Measurements from ENCODE around the gene GRB2. TPM values are rescaled to one million over a fixed set of nuclear protein-coding genes. Genes with fewer than 3 reads are reported as not detected.

Gene GRB2
- total and polyA plus RNA-seq, 8 donors: 18.5 to 64.7 (median 30.8) TPM

DNA sequence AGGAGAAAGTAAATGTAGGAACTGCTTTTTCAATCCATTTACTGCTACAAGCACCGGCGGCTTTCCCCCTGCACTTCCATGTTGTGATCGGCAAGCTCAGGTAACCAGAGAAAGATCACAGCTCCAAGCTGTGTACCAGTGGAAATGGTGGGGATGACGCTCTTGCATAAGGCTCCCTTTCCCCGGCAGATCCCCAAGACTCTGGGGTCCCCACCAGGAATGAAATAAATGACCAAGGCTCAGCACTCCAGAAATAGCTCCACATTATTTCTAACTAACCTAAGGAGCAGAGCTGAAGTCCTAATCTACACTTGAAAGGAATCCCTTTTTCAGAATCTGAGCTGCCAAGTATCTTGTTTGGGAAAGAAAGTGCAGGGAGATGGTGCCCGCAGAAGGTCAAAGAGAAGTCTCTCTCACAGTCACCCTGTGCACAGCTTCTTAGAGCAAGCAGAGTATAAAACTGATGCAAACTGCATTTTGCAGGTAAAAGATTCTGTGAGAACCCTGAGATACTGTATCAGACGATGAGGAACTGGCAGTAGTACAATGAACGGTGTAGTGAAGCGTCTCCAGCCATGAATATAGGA, 11.1 kb downstream of the GRB2 start:
- TF ChIP-seq, protein P1, sequence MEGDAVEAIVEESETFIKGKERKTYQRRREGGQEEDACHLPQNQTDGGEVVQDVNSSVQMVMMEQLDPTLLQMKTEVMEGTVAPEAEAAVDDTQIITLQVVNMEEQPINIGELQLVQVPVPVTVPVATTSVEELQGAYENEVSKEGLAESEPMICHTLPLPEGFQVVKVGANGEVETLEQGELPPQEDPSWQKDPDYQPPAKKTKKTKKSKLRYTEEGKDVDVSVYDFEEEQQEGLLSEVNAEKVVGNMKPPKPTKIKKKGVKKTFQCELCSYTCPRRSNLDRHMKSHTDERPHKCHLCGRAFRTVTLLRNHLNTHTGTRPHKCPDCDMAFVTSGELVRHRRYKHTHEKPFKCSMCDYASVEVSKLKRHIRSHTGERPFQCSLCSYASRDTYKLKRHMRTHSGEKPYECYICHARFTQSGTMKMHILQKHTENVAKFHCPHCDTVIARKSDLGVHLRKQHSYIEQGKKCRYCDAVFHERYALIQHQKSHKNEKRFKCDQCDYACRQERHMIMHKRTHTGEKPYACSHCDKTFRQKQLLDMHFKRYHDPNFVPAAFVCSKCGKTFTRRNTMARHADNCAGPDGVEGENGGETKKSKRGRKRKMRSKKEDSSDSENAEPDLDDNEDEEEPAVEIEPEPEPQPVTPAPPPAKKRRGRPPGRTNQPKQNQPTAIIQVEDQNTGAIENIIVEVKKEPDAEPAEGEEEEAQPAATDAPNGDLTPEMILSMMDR (IDR thresholded peaks at IDR 0.05): no peak
- H3K27ac ChIP-seq: peak overlapping the region in 2 of 4 donors; percentile 53 to 70
- peaks cover 8 to 38% (median 19%) of the 10 kb centered on the region in 3 donors for H3K4me1 ChIP-seq
- intact Hi-C loops (cut with DNase I): no loop called here
- DNase-seq (peak in 1 of 6 donors; percentile 17), FAIRE-seq (no peak), ATAC-seq (peak; percentile 11 to 17 (median 12))
- WGBS, 2 donors: 3% methylated on average over 9 of the region's 9 CpGs
- H3K9me3 ChIP-seq: no peaks in the 10 kb centered on the region
- no peaks in the 10 kb centered on the region for H3K27me3 ChIP-seq
- no peaks in the 10 kb centered on the region for H3K36me3 ChIP-seq
- H3K4me3 ChIP-seq: peak overlapping the region; percentile 6 to 67 (median 34)

DNA sequence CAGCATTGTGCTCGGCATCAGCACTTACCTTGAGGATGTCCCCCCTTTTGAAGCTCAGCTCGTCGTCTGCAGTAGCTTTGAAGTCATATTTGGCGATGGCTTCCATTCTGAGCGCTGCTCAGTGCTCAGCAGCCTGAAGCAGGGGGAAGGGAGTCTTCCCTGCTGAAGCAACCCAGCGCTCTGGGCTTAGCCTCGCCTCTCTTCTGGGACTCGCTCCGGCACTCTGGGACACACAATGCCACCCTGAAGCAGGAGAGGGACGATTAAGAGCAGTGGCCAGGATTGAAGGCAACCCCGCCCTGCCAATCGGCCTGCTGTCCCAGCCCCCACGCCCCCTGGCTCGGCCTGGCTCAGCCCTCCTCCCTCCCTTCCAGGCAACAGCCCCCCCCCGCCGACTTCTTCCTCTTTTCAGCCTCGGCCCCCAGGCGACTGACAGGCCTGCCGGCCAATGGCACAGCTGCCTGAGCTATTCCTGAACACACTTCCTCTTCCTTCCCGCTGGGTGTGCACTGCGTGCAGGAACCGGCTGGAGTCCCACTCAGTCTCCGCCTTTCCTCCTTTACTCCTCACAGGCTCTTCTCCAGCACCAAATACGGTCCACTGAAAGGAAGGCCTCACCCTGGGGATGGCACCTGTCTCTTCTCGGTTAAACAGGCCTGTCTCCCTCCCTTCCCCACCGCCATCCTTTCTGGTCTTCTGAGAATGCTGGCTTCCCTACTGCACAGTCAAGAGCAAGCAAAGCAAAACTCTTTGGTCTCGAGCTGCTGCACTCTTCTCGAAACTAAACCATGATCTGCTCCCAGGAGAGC, 11.8 kb downstream of the GRB2 start:
- TF ChIP-seq, protein P1 (IDR thresholded peaks at IDR 0.05): no peak
- peak overlapping the region; percentile 19 to 67 (median 40) for H3K4me3 ChIP-seq
- WGBS, 2 donors: 1% methylated on average over 24 to 28 of the region's 28 CpGs
- no peaks in the 10 kb centered on the region for H3K9me3 ChIP-seq
- peak; percentile 95 to 99 (median 98) for DNase-seq
- peaks cover 8 to 38% (median 19%) of the 10 kb centered on the region in 3 donors for H3K4me1 ChIP-seq
- FAIRE-seq: no peak
- no peaks in the 10 kb centered on the region for H3K27me3 ChIP-seq
- intact Hi-C loops (cut with DNase I): no loop called here
- H3K36me3 ChIP-seq: no peaks in the 10 kb centered on the region
- ATAC-seq: peak; percentile 99
- peak overlapping the region; percentile 53 to 72 (median 62) for H3K27ac ChIP-seq

DNA sequence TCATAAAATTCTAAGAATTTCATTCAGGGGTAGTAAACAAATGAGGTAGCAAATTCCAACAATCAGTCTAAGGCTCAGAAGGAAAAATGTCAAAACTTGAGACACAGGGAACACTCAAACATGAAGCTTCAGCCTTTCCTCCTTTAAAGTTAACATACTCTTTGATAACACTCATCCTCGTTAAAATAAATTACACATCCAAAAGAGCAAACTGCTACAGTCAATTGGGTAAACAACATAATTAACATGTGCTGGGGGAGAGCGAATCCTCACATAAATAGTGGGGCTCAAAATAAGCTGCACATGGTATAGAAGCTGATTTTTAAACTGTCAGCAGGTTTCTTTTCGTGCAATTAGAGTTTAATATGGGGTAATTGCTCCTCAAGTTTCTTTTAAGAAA, 12.9 kb downstream of the GRB2 start:
- Histone ChIP-seq H3K27ac (no peak overlapping the region), H3K27me3 (no peaks in the 10 kb centered on the region), H3K9me3 (no peaks in the 10 kb centered on the region), H3K4me3 (no peak overlapping the region), H3K4me1 (peaks cover 8 to 38% (median 19%) of the 10 kb centered on the region in 3 donors), H3K36me3 (no peaks in the 10 kb centered on the region)
- DNase-seq (no peak), FAIRE-seq (no peak), ATAC-seq (no peak)
- TF ChIP-seq, protein P1 (IDR thresholded peaks at IDR 0.05): no peak
- intact Hi-C loops (cut with DNase I): no loop called here
- 57 to 64% methylated on average over 3 of the region's 3 CpGs for WGBS, 2 donors

DNA sequence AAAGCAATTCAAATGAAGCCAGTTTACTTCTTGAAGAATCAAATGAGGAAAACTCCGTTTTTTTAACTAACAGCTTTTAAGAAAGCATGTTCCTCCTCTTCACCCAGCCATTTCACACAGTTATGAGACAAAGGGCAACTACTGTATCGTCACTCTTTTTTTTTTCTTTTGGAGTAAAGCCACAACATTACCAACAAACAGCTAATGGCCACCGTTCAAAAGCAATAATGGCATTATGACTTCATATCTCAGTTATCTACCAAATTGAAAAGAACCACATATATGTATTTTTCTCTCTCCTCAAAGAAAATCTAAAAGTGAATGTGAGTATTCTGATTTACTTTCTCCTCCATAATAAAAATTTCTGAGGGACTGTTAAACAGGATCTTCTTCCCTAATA, 14.5 kb downstream of the GRB2 start:
- H3K4me1 ChIP-seq: peaks cover 8 to 31% (median 19%) of the 10 kb centered on the region in 3 donors
- ATAC-seq (no peak), FAIRE-seq (no peak), DNase-seq (no peak)
- H3K36me3 ChIP-seq: no peaks in the 10 kb centered on the region
- intact Hi-C loops (cut with DNase I): no loop called here
- 24 to 34% methylated on average over 3 of the region's 3 CpGs for WGBS, 2 donors
- TF ChIP-seq, protein P1 (IDR thresholded peaks at IDR 0.05): no peak
- H3K9me3 ChIP-seq: no peaks in the 10 kb centered on the region
- H3K27ac ChIP-seq: no peak overlapping the region
- no peak overlapping the region for H3K4me3 ChIP-seq
- no peaks in the 10 kb centered on the region for H3K27me3 ChIP-seq

Measured in pancreas (tissue), 10 donors.